OCI-LY3 (cell line): ENCODE measurements around the gene NEDD4L.

Source experiments
- EZH2phosphoT487 ChIP-seq: fragments of 200-600 bp; shearing (Covaris generic); IDR thresholded peaks from 2 replicates; pipeline ENCODE4 v1.6.1; 2018; ENCODE audit warnings: antibody characterized with exemption, mixed run types, low read depth
- TF ChIP-seq, protein P1 (sequence below): fragments of 200-600, 300-600 bp; sonication (generic); IDR thresholded peaks from 2 replicates; pipeline ENCODE4 v1.5.1; 2014; ENCODE audit warnings: antibody characterized with exemption, low read length, low read depth

DNA sequence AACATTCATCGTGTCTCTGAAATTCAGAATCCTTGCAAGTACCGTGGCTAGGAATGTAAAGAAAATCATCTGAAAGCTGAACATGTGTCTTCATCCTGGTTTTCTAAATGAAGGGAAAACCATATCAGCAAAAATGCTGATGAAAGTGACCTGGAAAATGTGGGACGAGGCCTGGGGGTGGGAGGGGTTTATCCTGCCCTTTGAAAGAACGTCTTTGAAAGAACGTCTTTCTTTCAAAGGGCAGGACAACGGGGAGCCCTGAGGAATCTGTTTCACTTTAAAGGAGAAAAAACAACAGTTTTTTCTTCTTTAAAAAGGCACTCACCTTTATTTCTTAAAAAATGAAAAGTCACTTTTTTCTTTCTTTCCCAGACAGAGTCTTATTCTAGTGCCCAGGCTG lies 399.6 kb downstream of the NEDD4L start:
- no peak for TF ChIP-seq EZH2phosphoT487
- TF ChIP-seq, protein P1, sequence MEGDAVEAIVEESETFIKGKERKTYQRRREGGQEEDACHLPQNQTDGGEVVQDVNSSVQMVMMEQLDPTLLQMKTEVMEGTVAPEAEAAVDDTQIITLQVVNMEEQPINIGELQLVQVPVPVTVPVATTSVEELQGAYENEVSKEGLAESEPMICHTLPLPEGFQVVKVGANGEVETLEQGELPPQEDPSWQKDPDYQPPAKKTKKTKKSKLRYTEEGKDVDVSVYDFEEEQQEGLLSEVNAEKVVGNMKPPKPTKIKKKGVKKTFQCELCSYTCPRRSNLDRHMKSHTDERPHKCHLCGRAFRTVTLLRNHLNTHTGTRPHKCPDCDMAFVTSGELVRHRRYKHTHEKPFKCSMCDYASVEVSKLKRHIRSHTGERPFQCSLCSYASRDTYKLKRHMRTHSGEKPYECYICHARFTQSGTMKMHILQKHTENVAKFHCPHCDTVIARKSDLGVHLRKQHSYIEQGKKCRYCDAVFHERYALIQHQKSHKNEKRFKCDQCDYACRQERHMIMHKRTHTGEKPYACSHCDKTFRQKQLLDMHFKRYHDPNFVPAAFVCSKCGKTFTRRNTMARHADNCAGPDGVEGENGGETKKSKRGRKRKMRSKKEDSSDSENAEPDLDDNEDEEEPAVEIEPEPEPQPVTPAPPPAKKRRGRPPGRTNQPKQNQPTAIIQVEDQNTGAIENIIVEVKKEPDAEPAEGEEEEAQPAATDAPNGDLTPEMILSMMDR: no peak
